Retina (tissue), 1 donor: Measurements from ENCODE around the gene SLC17A5.
"Not testable (repeated sequence)": the region's sequence is repeated elsewhere in the genome, so short reads cannot be mapped to it uniquely, and the experiment has no call there.

ENCODE experiments used
- DNase-seq: peaks from one replicate; pipeline ENCODE4 v3.0.0-alpha.2; 2016

SLC17A5 gene

DNA sequence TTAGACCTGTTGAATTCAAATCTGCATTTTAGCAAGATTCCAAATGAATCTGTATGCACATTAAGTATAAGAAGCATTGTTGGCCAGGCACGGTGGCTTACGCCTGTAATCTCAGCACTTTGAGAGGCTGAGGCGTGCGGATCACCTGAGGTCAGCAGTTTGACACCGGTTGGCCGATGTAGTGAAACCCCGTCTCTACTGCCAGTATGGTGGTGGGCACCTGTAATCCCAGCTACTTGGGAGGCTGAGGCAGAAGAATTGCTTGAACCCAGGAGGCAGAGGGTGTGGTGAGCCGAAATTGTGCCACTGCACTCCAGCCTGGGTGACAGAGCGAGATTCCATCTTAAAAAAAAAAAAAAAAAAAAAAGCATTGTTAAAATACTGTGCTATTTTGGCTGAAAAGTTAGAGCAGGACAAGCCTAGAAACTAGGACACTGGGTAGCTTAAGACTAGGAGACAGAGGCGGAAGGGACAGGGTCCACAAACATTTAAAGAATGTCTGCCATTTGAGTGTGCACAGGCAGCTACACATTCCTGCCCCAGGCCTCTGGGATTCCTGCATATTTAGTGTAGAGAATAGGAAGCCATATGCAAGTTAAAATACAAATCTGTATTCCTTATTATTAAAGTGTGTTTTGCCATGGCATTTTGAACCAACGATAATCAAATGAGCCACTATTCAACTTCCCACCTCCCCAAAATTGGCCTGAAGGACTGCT lies 87.9 kb downstream of the SLC17A5 start:
- DNase-seq: no peak

DNA sequence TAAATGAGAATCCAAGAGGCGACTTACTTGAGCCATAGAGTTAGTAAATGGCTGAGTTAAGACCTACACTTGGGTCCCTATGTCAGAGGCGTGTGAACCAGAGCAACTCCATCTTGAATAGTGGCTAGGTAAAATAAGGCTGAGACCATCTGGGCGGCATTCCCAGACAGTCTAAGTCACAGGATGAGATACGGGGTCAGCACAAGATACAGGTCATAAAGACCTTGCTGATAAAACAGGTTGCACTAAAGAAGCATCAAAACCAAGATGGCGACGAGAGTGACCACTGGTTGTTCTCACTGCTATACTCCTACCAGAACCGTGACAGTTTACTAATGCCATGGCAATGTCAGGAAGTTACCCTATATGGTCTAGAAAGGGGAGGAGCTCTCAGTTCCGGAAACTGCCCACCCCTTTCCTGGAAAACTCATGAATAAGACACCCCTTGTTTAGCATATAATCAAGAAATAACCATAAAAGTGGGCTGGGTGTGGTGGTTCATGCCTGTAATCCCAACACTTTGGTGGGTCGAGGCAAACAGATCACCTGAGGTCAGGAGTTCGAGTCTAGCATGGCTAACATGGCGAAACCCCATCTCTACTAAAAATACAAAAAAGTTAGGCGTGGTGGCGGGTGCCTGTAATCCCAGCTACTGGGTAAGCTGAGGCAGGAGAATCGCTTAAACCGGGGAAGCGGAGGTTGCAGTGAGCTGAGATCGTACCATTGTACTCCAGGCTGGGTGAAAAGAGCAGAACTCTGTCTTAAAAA lies 89.0 kb downstream of the SLC17A5 start:
- DNase-seq: no peak

DNA sequence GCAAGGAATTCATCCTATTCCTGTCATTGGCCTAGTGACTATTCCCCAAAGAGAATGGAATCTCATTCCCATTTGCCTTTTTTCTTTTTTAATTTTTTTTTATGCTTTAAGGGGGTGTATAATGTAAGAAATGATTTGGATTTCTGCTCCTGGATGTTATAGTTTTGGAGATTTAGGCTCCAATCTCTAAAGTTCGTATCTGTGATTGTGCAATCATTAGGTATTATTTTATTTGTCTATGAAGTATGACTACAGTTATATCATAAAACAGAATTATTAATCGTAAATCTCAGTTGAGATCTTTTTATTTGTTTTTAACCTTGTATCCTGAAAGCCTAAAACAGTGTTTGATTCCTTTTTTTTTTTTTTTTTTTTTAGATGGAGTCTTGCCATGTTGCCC lies 91.2 kb downstream of the SLC17A5 start:
- no peak for DNase-seq

DNA sequence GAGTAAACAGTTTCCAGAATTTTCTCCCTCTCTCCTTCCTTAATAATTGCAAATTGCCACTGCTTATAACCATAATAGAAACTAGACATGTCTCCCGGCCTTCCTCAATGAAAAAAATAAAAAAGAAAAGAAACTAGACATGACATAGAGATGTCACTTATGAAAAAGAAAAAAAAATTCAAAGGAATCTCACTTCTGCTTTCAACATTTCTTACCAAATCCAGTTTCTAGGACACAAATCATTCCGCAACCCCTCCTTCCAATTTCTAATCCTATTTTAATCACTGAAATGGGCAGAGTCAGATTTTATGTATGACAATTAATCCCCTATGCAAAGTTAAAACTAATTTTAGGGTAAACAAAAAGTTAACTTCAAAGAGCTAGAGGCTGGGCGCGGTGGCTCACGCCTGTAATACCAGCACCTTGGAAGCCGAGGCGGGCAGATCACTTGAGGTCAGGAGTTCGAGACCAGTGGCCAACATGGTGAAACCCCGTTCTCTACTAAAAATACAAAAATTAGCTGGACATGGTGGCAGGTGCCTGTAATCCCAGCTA lies 92.9 kb downstream of the SLC17A5 start:
- no peak for DNase-seq

DNA sequence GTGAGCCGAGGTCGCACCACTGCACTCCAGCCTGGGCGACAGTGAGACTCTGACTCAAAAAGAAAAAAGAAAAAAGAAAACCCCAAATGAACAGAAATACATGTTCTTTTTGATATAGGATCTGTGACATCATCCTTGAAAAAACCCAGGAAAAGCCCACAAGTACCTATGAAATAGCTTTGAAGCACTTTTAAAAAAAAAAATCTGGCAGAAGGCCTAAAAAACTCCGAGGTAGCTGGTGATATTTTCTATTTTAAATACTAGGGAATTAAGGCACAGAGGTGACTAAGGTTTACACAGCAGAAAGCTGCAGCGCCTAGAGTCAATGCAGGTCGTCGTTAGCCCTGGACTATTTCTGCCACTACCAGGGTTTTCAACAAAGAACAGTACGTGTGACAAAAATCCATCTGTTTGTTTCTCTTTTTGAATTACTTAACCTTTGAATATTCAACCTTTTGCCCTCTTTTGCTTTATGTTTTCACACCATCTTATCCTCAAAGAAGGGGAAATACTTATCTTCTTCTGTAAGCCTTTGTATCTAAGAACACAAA lies 93.5 kb downstream of the SLC17A5 start:
- DNase-seq: no peak

DNA sequence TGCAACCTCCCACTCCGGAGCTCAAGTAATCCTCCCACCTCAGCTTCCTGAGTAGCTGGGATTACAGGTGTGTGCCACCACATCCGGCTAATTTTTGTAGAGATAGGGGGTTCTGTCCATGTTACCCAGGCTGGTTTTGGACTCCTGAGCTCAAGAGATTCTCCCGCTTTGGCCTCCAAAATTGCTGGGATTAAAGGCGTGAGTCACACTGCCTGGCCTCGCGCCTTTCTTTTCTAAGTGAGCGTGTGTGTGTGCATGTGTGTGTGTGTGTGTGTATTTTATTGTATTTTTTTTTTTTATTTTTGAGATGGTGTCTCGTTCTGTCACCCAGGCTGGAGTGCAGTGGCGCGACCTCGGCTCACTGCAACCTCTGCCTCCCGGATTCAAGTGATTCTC lies 94.4 kb downstream of the SLC17A5 start:
- not testable (repeated sequence) for DNase-seq

DNA sequence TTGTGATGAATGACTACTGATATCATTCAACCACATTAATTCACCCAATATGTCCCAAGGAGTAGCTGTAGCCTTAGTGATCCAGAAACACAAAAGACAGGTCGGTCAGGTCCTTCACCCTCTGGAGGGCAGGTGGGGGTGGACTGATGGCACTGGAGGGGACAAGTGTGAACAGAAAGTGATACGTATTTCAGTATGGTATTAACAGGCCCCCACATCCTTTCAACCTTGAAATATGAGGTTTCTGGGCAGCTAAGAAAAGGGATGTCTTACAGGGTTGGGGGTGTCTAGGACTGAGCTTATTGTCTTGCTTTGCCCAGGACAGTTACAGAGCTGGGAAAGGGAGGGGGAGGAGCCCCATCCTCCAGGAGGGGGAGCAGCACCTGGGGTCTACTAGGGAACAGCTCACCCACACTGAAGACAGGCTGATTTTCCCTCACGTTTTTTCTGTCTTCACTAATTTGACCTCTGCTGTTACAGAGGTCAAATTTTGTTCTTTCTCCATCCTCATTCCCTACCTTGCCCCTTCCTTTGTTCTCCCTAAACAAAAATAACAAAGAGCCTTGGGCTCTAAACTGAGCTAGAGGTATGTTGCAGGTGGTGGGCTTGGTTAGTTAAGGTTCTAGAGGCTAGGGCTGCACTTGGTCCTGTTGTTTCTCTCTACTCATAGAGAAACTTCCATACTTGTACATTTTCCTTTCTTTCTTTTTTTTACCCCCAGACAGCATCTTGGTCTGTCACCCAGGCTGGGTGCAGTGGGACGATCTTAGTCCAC lies 95.0 kb downstream of the SLC17A5 start:
- DNase-seq: no peak

DNA sequence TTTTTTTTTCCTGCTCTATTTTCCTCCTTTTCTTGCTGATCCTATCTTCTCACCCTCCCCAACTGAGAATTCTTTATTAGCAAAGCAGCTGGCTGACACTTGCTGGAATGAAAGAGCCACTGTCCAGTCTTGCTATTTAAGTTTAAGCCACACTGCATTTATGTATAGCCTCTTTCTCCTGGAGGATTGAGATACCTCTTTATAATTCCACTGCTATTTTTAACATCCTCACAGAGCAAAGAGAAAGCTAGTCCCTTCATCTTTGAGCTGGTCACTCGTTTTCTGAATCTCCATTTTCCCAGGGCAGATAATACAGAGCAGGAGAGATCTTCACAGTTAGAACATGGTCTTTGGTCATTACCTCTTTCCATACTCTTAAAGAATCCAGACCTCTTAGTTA lies 97.0 kb downstream of the SLC17A5 start:
- DNase-seq: no peak

DNA sequence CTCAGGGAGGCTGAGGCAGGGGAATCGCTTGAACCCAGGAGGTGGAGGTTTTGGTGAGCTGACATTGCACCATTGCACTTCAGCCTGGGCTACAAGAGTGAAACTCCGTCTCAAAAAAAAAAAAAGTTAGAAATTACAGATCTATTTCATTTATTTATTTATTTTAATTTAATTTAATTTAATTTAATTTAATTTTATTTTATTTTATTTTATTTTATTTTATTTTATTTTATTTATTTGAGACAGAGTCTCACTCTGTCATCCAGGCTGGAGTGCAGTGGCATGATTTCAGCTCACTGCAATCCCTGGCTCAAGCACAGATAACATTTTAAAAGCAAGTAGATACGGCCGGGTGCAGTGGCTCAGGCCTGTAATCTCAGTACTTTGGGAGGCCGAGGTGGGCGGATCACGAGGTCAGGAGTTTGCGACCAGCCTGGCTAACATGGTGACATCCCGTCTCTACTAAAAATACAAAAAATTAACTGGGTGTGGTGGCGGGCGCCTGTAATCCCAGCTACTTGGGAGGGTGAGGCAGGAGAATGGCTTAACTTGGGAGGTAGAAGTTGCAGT lies 98.3 kb downstream of the SLC17A5 start:
- not testable (repeated sequence) for DNase-seq

DNA sequence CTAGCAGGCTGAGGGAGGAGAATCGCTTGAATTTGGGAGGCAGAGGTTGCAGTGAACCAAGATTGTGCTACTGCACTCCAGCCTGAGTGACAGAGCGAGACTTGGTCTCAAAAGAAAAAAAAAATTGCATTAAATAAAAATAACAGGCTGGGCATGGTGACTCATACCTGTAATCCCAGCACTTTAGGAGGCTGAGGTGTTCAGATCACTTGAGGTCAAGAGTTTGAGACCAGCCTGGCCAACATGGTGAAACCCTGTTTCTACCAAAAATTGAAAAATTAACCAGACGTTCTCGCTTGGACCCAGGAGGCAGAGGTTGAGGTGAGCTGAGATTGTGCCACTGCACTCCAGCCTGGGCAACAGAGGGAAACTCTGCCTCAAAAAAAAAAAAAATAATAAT lies 102.7 kb downstream of the SLC17A5 start:
- DNase-seq: not testable (repeated sequence)

DNA sequence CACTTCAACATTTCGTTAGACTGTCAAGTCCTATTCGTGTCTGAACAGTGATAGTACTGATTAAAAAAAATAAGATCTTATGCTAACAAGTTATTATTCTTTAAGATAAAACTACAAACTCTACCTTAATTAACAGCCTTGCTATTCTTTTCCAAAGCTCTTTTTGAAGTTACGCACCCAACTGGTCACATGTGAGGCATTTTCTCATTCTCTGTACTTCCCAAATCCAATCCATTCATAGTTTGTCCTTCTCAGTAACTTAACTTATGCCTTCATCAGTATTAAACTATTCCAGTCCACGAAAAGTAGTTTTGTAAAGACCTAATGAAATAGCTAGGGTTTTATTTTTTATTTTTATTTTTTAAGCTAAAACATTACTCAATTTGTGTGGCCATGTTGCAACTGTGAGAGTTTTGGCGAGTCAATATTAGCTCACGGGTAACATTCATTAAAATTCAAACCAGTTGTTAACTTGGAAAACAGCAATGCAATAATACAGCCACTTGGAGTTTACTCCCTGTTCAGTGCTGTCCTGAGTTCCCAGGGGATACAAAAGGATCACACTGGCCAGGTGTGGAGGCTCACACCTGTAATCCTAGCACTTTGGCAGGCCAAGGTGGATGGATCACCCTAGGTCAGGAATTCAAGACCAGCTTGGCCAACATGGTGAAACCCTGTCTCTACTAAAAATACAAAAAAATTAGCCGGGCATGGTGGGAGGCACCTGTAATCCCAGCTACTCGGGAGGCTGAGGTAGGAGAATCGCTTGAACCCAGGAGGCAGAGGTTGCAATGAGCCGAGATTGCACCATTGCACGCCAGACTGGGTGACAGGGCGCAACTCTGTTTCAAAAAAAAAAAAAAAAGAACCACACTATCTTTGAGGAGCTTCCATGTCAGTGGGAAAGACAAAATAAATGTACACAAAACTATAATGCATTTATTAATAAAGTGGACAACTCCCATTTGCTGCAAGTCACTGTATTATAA lies 105.0 kb downstream of the SLC17A5 start:
- no peak for DNase-seq

DNA sequence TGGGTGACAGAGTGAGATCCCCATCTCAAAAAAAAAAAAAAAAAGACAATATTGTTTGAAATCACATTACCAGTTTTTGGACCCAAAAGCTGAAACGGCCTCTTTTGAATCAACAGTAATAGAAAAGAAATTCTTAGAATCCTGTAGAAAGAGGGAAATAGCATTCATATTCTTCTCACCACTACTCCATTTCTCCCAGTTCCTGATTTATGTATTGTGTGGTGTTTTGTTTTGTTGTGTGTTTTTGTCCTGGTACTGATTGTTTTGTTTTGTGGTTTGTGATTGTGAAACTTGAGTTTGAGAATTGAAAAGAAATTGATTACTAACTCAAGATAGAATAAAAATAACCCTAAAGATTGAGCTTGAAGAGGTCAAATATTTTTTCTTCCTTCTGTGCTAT lies 106.8 kb downstream of the SLC17A5 start:
- DNase-seq: no peak
